CD14-positive monocyte (primary cell): ENCODE measurements around the gene FOXB2. TPM values are rescaled to one million over a fixed set of nuclear protein-coding genes. Genes with fewer than 3 reads are reported as not detected.

ENCODE experiments used
- DNase-seq, 3 donors: peaks; one replicate each; pipeline ENCODE4 v3.0.0-alpha.2; 2011 to 2022
- H2AFZ ChIP-seq: 2 replicates; pipeline ENCODE4 v1.6.0; 2012; ENCODE audit warnings: mild to moderate bottlenecking, low read depth, low read length, inconsistent platforms; ENCODE audit not compliant: insufficient read depth, poor library complexity, severe bottlenecking
- H3K27ac ChIP-seq, 2 donors: 1 replicate in 1 of 2; 2 replicates in 1 of 2; pipeline ENCODE4 v1.5.1; 2012 to 2013; ENCODE audit warnings: low read length in 2 of 2, control low read depth in 1 of 2, inconsistent platforms in 1 of 2, low read depth in 1 of 2, mild to moderate bottlenecking in 1 of 2
- H3K27me3 ChIP-seq, 2 donors: one replicate each; pipeline versions ENCODE4 v1.6.0 to v1.6.1; 2011 to 2013; ENCODE audit warnings: low read length in 2 of 2; ENCODE audit not compliant: control insufficient read depth in 2 of 2, insufficient read depth in 2 of 2
- H3K36me3 ChIP-seq, 2 donors: replicated peaks in 1 of 2; 1 replicate in 1 of 2; 2 replicates in 1 of 2; pipeline versions ENCODE4 v1.5.1 to v1.6.1; 2012 to 2013; ENCODE audit warnings: low read length in 2 of 2, control low read depth in 1 of 2, inconsistent platforms in 1 of 2, mild to moderate bottlenecking in 1 of 2; ENCODE audit not compliant: insufficient read depth in 2 of 2, control insufficient read depth in 1 of 2
- H3K4me1 ChIP-seq, 2 donors: 1 replicate in 1 of 2; 2 replicates in 1 of 2; pipeline versions ENCODE4 v1.5.1 to v1.6.1; 2012 to 2013; ENCODE audit warnings: low read length in 2 of 2, control low read depth in 1 of 2, inconsistent platforms in 1 of 2, mild to moderate bottlenecking in 1 of 2, moderate library complexity in 1 of 2; ENCODE audit not compliant: insufficient read depth in 2 of 2, control insufficient read depth in 1 of 2
- H3K4me2 ChIP-seq: replicated peaks from 2 replicates; pipeline ENCODE3; 2012; ENCODE audit warnings: low read length, moderate library complexity, mild to moderate bottlenecking; ENCODE audit not compliant: poor library complexity, severe bottlenecking; ENCODE audit errors: extremely low read depth
- H3K4me3 ChIP-seq, 3 experiments: fragments of 200-600 bp in 1 of 3; sonication (generic) in 1 of 3; replicated peaks in 1 of 3; 1 replicate in 2 of 3; 2 replicates in 1 of 3; pipeline ENCODE4 v1.5.1; 2011 to 2013; ENCODE audit warnings: low read length in 3 of 3, mild to moderate bottlenecking in 3 of 3, control low read depth in 2 of 3, low read depth in 2 of 3, inconsistent platforms in 1 of 3, moderate library complexity in 1 of 3
- H3K79me2 ChIP-seq: 2 replicates; pipeline ENCODE4 v1.6.0; 2012; ENCODE audit warnings: mild to moderate bottlenecking, control low read depth, inconsistent platforms, low read length, moderate library complexity; ENCODE audit not compliant: insufficient read depth
- H3K9ac ChIP-seq: 2 replicates; pipeline ENCODE4 v1.6.0; 2017; ENCODE audit warnings: low read length, mild to moderate bottlenecking; ENCODE audit not compliant: insufficient read depth, poor library complexity, severe bottlenecking
- H3K9me3 ChIP-seq, 2 donors: replicated peaks in 1 of 2; 1 replicate in 1 of 2; 2 replicates in 1 of 2; pipeline versions ENCODE4 v1.5.1 to v1.6.1; 2012 to 2013; ENCODE audit warnings: low read length in 2 of 2, control low read depth in 1 of 2; ENCODE audit not compliant: control insufficient read depth in 1 of 2, insufficient read depth in 1 of 2
- H4K20me1 ChIP-seq: 2 replicates; pipeline ENCODE4 v1.6.0; 2012; ENCODE audit warnings: mild to moderate bottlenecking, low read length, control low read depth, moderate library complexity; ENCODE audit not compliant: insufficient read depth
- H3K27ac Mint-ChIP-seq, 7 donors: one replicate each; pipeline ENCODE4 v1.8.0; 2020; ENCODE audit warnings: mild to moderate bottlenecking in 7 of 7, mixed read lengths in 7 of 7, moderate library complexity in 6 of 7, inconsistent platforms in 2 of 7
- H3K27me3 Mint-ChIP-seq, 3 donors: one replicate each; pipeline ENCODE4 v1.8.0; 2021 to 2022; ENCODE audit warnings: low read depth in 3 of 3, mild to moderate bottlenecking in 3 of 3, mixed read lengths in 3 of 3, moderate library complexity in 3 of 3, inconsistent platforms in 1 of 3
- H3K36me3 Mint-ChIP-seq, 2 donors: one replicate each; pipeline ENCODE4 v1.8.0; 2020; ENCODE audit warnings: mixed read lengths in 2 of 2, inconsistent platforms in 1 of 2, mild to moderate bottlenecking in 1 of 2
- H3K4me1 Mint-ChIP-seq: one replicate; pipeline ENCODE4 v1.8.0; 2020; ENCODE audit warnings: mild to moderate bottlenecking, mixed read lengths
- H3K4me3 Mint-ChIP-seq, 2 donors: one replicate each; pipeline ENCODE4 v1.8.0; 2020; ENCODE audit warnings: mild to moderate bottlenecking in 2 of 2, mixed read lengths in 2 of 2, moderate library complexity in 1 of 2
- H3K9me3 Mint-ChIP-seq, 7 donors: one replicate each; pipeline ENCODE4 v1.8.0; 2020 to 2022; ENCODE audit warnings: mixed read lengths in 7 of 7, mild to moderate bottlenecking in 6 of 7, moderate library complexity in 6 of 7, inconsistent platforms in 2 of 7
- WGBS: methylation state at CpG from one replicate; pipeline ENCODE4 v1.1.5; 2013; ENCODE audit warnings: missing lambda C conversion rate; ENCODE audit not compliant: insufficient coverage; 5-methylcytosine and 5-hydroxymethylcytosine counted together
- intact Hi-C, 2 donors: fragments of 100-400 bp; cut with micrococcal nuclease; formaldehyde crosslinking; loops; one replicate each; pipeline versions ENCODE4 v1.15.0 to v1.15.1; 2023
- polyA plus RNA-seq, 3 donors: library from polyadenylated mRNA; depleted of rRNA in 1 of 3; unstranded in 2 of 3; stranded (reverse) in 1 of 3; fragments of 300-500 nt in 2 of 3; fragments of >200 nt in 1 of 3; fragmentation: Illumina TruSeq in 2 of 3; gene quantifications; 1 replicate in 2 of 3; 2 replicates in 1 of 3; pipeline ENCODE4 v1.2.3, GENCODE V29; 2012 to 2021
- TF ChIP-seq, protein P1 (sequence below): fragments of 200-600 bp; IDR thresholded peaks from one replicate; pipeline ENCODE4 v1.8.0; 2022; ENCODE audit warnings: antibody characterized with exemption, mild to moderate bottlenecking

Gene FOXB2
- polyA plus RNA-seq, 3 donors: not detected

DNA sequence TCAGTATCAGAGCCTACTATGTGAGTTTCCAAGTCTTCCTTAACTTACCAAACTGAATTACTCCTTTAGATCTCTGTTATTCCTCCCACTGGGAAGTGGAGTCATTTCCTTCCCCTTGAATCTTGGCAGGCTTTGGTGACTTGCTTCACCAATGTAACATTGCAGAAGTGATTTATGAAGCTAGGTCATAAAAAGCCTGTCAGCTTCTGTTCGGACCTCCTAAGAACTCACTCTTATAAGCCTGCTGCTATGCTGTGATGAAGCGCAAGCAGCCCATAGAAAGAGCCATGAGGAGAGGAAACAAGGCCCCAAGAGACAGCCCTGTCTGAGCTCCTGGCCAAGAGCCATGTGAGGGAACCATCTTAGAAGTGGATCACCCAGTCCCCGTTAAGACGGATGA is 14.2 kb upstream of the FOXB2 start:
- H3K27me3 Mint-ChIP-seq: peaks cover 22 to 34% (median 30%) of the 10 kb centered on the region in 3 donors
- Histone ChIP-seq H3K9ac (no peak overlapping the region), H3K9me3 (no peaks in the 10 kb centered on the region), H3K27ac (no peak overlapping the region), H3K4me1 (no peaks in the 10 kb centered on the region), H3K4me2 (no peak overlapping the region), H3K27me3 (peaks cover 14 to 20% of the 10 kb centered on the region in 2 donors), H2AFZ (no peak overlapping the region), H3K36me3 (no peaks in the 10 kb centered on the region), H3K4me3 (no peak overlapping the region), H3K79me2 (no peaks in the 10 kb centered on the region), H4K20me1 (no peaks in the 10 kb centered on the region)
- TF ChIP-seq, protein P1, sequence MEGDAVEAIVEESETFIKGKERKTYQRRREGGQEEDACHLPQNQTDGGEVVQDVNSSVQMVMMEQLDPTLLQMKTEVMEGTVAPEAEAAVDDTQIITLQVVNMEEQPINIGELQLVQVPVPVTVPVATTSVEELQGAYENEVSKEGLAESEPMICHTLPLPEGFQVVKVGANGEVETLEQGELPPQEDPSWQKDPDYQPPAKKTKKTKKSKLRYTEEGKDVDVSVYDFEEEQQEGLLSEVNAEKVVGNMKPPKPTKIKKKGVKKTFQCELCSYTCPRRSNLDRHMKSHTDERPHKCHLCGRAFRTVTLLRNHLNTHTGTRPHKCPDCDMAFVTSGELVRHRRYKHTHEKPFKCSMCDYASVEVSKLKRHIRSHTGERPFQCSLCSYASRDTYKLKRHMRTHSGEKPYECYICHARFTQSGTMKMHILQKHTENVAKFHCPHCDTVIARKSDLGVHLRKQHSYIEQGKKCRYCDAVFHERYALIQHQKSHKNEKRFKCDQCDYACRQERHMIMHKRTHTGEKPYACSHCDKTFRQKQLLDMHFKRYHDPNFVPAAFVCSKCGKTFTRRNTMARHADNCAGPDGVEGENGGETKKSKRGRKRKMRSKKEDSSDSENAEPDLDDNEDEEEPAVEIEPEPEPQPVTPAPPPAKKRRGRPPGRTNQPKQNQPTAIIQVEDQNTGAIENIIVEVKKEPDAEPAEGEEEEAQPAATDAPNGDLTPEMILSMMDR: no peak
- intact Hi-C loops: no loop called here
- WGBS: 100% methylated on average over 1 of the region's 4 CpGs
- H3K27ac Mint-ChIP-seq: no peak overlapping the region
- no peaks in the 10 kb centered on the region for H3K36me3 Mint-ChIP-seq
- peaks cover 0 to 3% (median 0%) of the 10 kb centered on the region in 7 donors for H3K9me3 Mint-ChIP-seq
- H3K4me3 Mint-ChIP-seq: no peak overlapping the region
- H3K4me1 Mint-ChIP-seq: no peaks in the 10 kb centered on the region
- no peak for DNase-seq

DNA sequence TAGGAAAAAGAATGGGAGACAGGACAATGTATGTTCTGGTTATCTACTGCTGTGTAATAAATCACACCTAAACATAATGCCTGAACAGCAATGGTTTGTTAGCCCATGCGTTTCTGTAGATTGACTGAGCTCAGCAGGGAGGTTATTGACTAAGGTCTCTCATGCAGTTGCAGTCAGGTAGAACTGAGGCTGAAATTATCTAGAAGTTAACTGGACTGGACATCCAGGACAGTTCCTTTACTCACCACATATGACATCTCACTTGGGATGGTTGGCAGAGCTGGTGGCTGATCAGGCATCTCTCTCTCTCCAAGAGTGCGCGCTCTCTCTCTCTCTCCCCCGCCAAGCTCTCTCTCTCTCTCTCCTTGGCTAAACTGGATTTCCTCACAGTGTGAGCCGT is 8.9 kb upstream of the FOXB2 start:
- no peak overlapping the region for H3K9ac ChIP-seq
- intact Hi-C loops: no loop called here
- H3K36me3 ChIP-seq: no peaks in the 10 kb centered on the region
- H3K4me1 Mint-ChIP-seq: peaks cover 6% of the 10 kb centered on the region
- no peak overlapping the region for H3K4me3 ChIP-seq
- H3K9me3 ChIP-seq: peaks cover 0 to 28% of the 10 kb centered on the region in 2 donors
- peaks cover 64 to 72% of the 10 kb centered on the region in 2 donors for H3K27me3 ChIP-seq
- no peaks in the 10 kb centered on the region for H3K79me2 ChIP-seq
- peak overlapping the region in 1 of 2 donors; percentile 40 for H3K4me3 Mint-ChIP-seq
- peaks cover 4 to 7% of the 10 kb centered on the region in 2 donors for H3K4me1 ChIP-seq
- TF ChIP-seq, protein P1: no peak
- no CpG with 5 or more reads among the region's 5 CpGs for WGBS
- peaks cover 0 to 6% (median 0%) of the 10 kb centered on the region in 7 donors for H3K9me3 Mint-ChIP-seq
- no peak overlapping the region for H3K4me2 ChIP-seq
- H4K20me1 ChIP-seq: no peaks in the 10 kb centered on the region
- DNase-seq: no peak
- H3K27ac ChIP-seq: no peak overlapping the region
- H2AFZ ChIP-seq: no peak overlapping the region
- peaks cover 69 to 72% (median 72%) of the 10 kb centered on the region in 3 donors for H3K27me3 Mint-ChIP-seq
- peaks cover 0 to 1% of the 10 kb centered on the region in 2 donors for H3K36me3 Mint-ChIP-seq
- H3K27ac Mint-ChIP-seq: no peak overlapping the region
